GM23338 (cell line): ENCODE data around the gene TRPM3.

ENCODE experiments used
- CREB1 ChIP-seq: fragments of 250-450 bp; sonication (Bioruptor Pico); IDR thresholded peaks from 2 replicates; pipeline ENCODE4 v1.5.0; 2020; ENCODE audit warnings: low read depth, mild to moderate bottlenecking, moderate library complexity
- EZH2 ChIP-seq: fragments of 200-600 bp; sonication (generic); IDR thresholded peaks from one replicate; pipeline ENCODE4 v1.8.0; 2017; ENCODE audit warnings: antibody characterized with exemption, mild to moderate bottlenecking, low read depth; ENCODE audit not compliant: unreplicated experiment
- EZH2phosphoT487 ChIP-seq: fragments of 200-600 bp; sonication (generic); IDR thresholded peaks from one replicate; pipeline ENCODE4 v1.8.1; 2018; ENCODE audit warnings: antibody characterized with exemption; ENCODE audit not compliant: unreplicated experiment
- JUNB ChIP-seq: IDR thresholded peaks from one replicate; pipeline ENCODE4 v1.6.1; 2016; ENCODE audit warnings: antibody characterized with exemption; ENCODE audit not compliant: unreplicated experiment
- NANOG ChIP-seq: IDR thresholded peaks from 2 replicates; pipeline ENCODE4 v1.6.1; 2016; ENCODE audit warnings: antibody characterized with exemption, borderline replicate concordance
- POLR2AphosphoS5 ChIP-seq: IDR thresholded peaks from 2 replicates; pipeline ENCODE4 v1.6.1; 2016; ENCODE audit warnings: antibody characterized with exemption, low read depth
- STAT1 ChIP-seq: IDR thresholded peaks from one replicate; pipeline ENCODE4 v1.6.1; 2016; ENCODE audit warnings: antibody characterized with exemption; ENCODE audit not compliant: unreplicated experiment
- ZNF114 ChIP-seq: fragments of 250-450 bp; sonication (Bioruptor Pico); IDR thresholded peaks from 2 replicates; pipeline ENCODE4 v1.5.0; 2020; ENCODE audit warnings: mild to moderate bottlenecking, moderate library complexity
- ZNF331 ChIP-seq: fragments of 250-450 bp; sonication (Bioruptor Pico); IDR thresholded peaks from 2 replicates; pipeline ENCODE4 v1.5.0; 2020; ENCODE audit warnings: low read depth, mild to moderate bottlenecking, moderate library complexity
- TF ChIP-seq, protein P1 (sequence below): IDR thresholded peaks from 2 replicates; pipeline ENCODE4 v1.6.1; 2016; ENCODE audit warnings: antibody characterized with exemption
- TF ChIP-seq, protein P2 (sequence below), 2 experiments: fragments of 200-600 bp in 1 of 2; sonication (generic) in 1 of 2; conservative IDR thresholded peaks; 2 replicates each; pipeline versions ENCODE4 v1.5.1 to v1.6.1; 2016 to 2017; ENCODE audit warnings: antibody characterized with exemption in 2 of 2, low read depth in 2 of 2, mild to moderate bottlenecking in 2 of 2, moderate library complexity in 1 of 2
- TF ChIP-seq, protein P3 (sequence below): IDR thresholded peaks from one replicate; pipeline ENCODE4 v1.6.1; 2018; ENCODE audit warnings: antibody characterized with exemption; ENCODE audit not compliant: unreplicated experiment

DNA sequence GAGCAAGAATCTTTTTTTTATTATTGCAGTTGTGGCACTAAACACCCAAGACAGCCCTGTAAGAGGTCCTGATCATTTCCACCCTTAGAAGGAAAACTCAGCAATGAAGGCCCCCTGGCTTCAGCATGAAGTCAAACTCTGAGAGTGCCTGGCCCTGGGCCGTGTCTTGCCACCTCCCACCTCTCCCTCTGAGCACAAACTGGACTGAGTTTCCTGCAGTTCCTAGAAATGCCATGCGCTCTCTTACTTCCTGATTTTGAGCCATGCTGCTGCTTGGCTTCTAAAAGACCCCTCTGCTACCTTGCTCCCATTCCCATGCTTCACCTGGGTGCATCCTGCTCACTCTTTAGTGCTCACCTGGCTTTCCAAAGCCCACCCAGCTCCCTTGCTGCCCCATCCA lies 566.5 kb downstream of the TRPM3 start:
- TF ChIP-seq, protein P1, sequence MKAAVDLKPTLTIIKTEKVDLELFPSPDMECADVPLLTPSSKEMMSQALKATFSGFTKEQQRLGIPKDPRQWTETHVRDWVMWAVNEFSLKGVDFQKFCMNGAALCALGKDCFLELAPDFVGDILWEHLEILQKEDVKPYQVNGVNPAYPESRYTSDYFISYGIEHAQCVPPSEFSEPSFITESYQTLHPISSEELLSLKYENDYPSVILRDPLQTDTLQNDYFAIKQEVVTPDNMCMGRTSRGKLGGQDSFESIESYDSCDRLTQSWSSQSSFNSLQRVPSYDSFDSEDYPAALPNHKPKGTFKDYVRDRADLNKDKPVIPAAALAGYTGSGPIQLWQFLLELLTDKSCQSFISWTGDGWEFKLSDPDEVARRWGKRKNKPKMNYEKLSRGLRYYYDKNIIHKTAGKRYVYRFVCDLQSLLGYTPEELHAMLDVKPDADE, result no peak
- TF ChIP-seq, protein P2, sequence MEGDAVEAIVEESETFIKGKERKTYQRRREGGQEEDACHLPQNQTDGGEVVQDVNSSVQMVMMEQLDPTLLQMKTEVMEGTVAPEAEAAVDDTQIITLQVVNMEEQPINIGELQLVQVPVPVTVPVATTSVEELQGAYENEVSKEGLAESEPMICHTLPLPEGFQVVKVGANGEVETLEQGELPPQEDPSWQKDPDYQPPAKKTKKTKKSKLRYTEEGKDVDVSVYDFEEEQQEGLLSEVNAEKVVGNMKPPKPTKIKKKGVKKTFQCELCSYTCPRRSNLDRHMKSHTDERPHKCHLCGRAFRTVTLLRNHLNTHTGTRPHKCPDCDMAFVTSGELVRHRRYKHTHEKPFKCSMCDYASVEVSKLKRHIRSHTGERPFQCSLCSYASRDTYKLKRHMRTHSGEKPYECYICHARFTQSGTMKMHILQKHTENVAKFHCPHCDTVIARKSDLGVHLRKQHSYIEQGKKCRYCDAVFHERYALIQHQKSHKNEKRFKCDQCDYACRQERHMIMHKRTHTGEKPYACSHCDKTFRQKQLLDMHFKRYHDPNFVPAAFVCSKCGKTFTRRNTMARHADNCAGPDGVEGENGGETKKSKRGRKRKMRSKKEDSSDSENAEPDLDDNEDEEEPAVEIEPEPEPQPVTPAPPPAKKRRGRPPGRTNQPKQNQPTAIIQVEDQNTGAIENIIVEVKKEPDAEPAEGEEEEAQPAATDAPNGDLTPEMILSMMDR (conservative IDR thresholded peaks at IDR 0.05; ENCODE audit: low read depth in 2 of 2), result no peak
- TF ChIP-seq, protein P3, sequence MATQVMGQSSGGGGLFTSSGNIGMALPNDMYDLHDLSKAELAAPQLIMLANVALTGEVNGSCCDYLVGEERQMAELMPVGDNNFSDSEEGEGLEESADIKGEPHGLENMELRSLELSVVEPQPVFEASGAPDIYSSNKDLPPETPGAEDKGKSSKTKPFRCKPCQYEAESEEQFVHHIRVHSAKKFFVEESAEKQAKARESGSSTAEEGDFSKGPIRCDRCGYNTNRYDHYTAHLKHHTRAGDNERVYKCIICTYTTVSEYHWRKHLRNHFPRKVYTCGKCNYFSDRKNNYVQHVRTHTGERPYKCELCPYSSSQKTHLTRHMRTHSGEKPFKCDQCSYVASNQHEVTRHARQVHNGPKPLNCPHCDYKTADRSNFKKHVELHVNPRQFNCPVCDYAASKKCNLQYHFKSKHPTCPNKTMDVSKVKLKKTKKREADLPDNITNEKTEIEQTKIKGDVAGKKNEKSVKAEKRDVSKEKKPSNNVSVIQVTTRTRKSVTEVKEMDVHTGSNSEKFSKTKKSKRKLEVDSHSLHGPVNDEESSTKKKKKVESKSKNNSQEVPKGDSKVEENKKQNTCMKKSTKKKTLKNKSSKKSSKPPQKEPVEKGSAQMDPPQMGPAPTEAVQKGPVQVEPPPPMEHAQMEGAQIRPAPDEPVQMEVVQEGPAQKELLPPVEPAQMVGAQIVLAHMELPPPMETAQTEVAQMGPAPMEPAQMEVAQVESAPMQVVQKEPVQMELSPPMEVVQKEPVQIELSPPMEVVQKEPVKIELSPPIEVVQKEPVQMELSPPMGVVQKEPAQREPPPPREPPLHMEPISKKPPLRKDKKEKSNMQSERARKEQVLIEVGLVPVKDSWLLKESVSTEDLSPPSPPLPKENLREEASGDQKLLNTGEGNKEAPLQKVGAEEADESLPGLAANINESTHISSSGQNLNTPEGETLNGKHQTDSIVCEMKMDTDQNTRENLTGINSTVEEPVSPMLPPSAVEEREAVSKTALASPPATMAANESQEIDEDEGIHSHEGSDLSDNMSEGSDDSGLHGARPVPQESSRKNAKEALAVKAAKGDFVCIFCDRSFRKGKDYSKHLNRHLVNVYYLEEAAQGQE, result no peak
- no peak for TF ChIP-seq POLR2AphosphoS5
- no peak for TF ChIP-seq EZH2
- no peak for TF ChIP-seq EZH2phosphoT487
- no peak for TF ChIP-seq JUNB
- TF ChIP-seq CREB1 (CRISPR knock-in tag), result no peak
- no peak for TF ChIP-seq ZNF331 (CRISPR knock-in tag)
- no peak for TF ChIP-seq STAT1
- no peak for TF ChIP-seq ZNF114 (CRISPR knock-in tag)
- no peak for TF ChIP-seq NANOG
